Tibial nerve (tissue), 4 donors: ENCODE data around the gene DHRS11. TPM values are rescaled to one million over a fixed set of nuclear protein-coding genes. Genes with fewer than 3 reads are reported as not detected.

Experiments
- DNase-seq, 2 donors: peaks; one replicate each; pipeline ENCODE4 v3.0.0-alpha.2; 2019; ENCODE audit warnings: low spot score in 2 of 2
- H3K27ac ChIP-seq, 4 donors: fragments of 200-600 bp; sonication (generic) in 3 of 4; one replicate each; pipeline ENCODE4 v1.5.1; 2017 to 2019; ENCODE audit warnings: mild to moderate bottlenecking in 1 of 4
- H3K27me3 ChIP-seq, 2 donors: fragments of 200-600 bp; sonication (generic) in 1 of 2; one replicate each; pipeline versions ENCODE4 v1.5.1 to v1.6.0; 2017 to 2019
- H3K36me3 ChIP-seq, 3 donors: fragments of 200-600 bp; sonication (generic); one replicate each; pipeline ENCODE4 v1.5.1; 2018 to 2019
- H3K4me1 ChIP-seq, 4 donors: fragments of 200-600 bp; sonication (generic) in 3 of 4; one replicate each; pipeline ENCODE4 v1.5.1; 2017 to 2019
- H3K4me3 ChIP-seq, 4 donors: fragments of 200-600 bp; sonication (generic) in 3 of 4; one replicate each; pipeline ENCODE4 v1.5.1; 2017 to 2019; ENCODE audit warnings: mild to moderate bottlenecking in 1 of 4, moderate library complexity in 1 of 4
- H3K9me3 ChIP-seq, 4 donors: fragments of 200-600 bp; sonication (generic) in 3 of 4; one replicate each; pipeline ENCODE4 v1.5.1; 2017 to 2019
- EP300 ChIP-seq, 2 donors: sonication (generic); formaldehyde crosslinking; IDR thresholded peaks; one replicate each; pipeline ENCODE4 v1.6.1; 2017; ENCODE audit warnings: antibody characterized with exemption in 2 of 2, mild to moderate bottlenecking in 1 of 2
- POLR2A ChIP-seq, 2 donors: fragments of 450-650 bp; IDR thresholded peaks; one replicate each; pipeline ENCODE4 v1.6.1; 2017; ENCODE audit warnings: antibody characterized with exemption in 2 of 2, mild to moderate bottlenecking in 2 of 2, moderate library complexity in 2 of 2
- WGBS, 2 donors: methylation state at CpG; one replicate each; pipeline ENCODE4 v1.1.5; 2018; 5-methylcytosine and 5-hydroxymethylcytosine counted together
- total RNA-seq, 4 donors: library from RNA; depleted of rRNA; stranded (reverse); fragments of >200 nt; gene quantifications; one replicate each; pipeline ENCODE4 v1.1.0, GENCODE V29; 2016
- TF ChIP-seq, protein P1 (sequence below), 5 experiments: fragments of 200-600 bp in 3 of 5; fragments of 450-650 bp in 2 of 5; sonication (generic) in 3 of 5; IDR thresholded peaks; one replicate each; pipeline ENCODE4 v1.5.1; 2016 to 2019; ENCODE audit warnings: antibody characterized with exemption in 5 of 5, mild to moderate bottlenecking in 3 of 5, moderate library complexity in 2 of 5

DHRS11 gene
- total RNA-seq, 4 donors from 2014 or later: 0.78 to 14.7 (median 6.9) TPM

DNA sequence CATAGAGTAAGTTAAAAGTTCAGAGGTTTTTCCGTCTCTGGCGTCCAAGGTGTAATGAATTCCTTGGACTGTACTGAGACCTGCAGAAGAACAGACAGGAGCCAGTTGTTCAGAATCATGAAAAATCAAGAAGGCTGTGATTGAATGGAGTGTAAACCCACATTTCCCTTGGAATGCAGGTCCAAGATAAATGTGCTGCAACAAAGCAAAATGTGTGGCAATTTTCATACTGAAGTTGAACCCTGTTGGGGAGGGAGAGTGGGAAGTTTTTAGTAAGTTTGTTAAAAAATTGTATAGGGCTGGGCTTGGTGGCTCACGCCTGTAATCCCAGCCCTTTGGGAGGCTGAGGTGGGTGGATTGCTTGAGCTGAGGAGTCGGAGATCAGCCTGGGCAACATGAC lies 25.6 kb upstream of the DHRS11 start:
- Histone ChIP-seq H3K9me3 (no peaks in the 10 kb centered on the region), H3K36me3 (peaks cover 4 to 71% (median 27%) of the 10 kb centered on the region in 3 donors), H3K27me3 (no peaks in the 10 kb centered on the region), H3K4me3 (no peak overlapping the region), H3K27ac (no peak overlapping the region), H3K4me1 (no peaks in the 10 kb centered on the region)
- TF ChIP-seq POLR2A (IDR thresholded peaks at IDR 0.05) (no peak), EP300 (IDR thresholded peaks at IDR 0.05) (no peak)
- TF ChIP-seq, protein P1, sequence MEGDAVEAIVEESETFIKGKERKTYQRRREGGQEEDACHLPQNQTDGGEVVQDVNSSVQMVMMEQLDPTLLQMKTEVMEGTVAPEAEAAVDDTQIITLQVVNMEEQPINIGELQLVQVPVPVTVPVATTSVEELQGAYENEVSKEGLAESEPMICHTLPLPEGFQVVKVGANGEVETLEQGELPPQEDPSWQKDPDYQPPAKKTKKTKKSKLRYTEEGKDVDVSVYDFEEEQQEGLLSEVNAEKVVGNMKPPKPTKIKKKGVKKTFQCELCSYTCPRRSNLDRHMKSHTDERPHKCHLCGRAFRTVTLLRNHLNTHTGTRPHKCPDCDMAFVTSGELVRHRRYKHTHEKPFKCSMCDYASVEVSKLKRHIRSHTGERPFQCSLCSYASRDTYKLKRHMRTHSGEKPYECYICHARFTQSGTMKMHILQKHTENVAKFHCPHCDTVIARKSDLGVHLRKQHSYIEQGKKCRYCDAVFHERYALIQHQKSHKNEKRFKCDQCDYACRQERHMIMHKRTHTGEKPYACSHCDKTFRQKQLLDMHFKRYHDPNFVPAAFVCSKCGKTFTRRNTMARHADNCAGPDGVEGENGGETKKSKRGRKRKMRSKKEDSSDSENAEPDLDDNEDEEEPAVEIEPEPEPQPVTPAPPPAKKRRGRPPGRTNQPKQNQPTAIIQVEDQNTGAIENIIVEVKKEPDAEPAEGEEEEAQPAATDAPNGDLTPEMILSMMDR (IDR thresholded peaks at IDR 0.05): no peak
- WGBS, 2 donors: 83 to 84% methylated on average over 4 of the region's 4 CpGs
- no peak for DNase-seq

DNA sequence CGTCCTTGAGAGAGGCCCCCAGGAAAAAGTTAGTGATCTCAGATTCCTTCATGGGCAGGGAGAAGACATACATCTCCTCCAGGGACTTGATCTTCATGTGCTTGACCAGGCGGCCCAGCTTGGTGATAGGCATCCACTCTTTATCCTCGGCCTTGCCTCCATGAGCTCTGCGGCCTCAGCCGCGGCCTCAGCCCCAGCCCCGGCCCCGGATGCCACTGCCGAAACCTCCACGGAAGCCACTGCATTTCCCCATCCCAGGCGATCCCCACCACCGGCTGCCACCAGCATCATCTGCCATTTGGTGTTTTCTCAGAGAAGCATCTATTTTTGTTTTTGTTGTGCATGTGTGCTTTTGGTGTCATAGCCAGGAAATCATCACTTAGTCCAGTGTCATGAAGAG lies 16.7 kb upstream of the DHRS11 start:
- DNase-seq: no peak
- TF ChIP-seq POLR2A (IDR thresholded peaks at IDR 0.05) (no peak), EP300 (IDR thresholded peaks at IDR 0.05) (no peak)
- TF ChIP-seq, protein P1 (IDR thresholded peaks at IDR 0.05): no peak
- H3K36me3 ChIP-seq: peaks cover 0 to 62% (median 18%) of the 10 kb centered on the region in 3 donors
- peaks cover 0 to 30% (median 12%) of the 10 kb centered on the region in 4 donors for H3K4me1 ChIP-seq
- no peaks in the 10 kb centered on the region for H3K27me3 ChIP-seq
- H3K9me3 ChIP-seq: no peaks in the 10 kb centered on the region
- no peak overlapping the region for H3K27ac ChIP-seq
- 95 to 97% methylated on average over 11 to 12 of the region's 12 CpGs for WGBS, 2 donors
- no peak overlapping the region for H3K4me3 ChIP-seq

- H3K4me1 ChIP-seq: peaks cover 0 to 30% (median 12%) of the 10 kb centered on the region in 4 donors
- H3K4me3 ChIP-seq: no peak overlapping the region
- no peaks in the 10 kb centered on the region for H3K27me3 ChIP-seq
- no peaks in the 10 kb centered on the region for H3K9me3 ChIP-seq
- 56 to 82% methylated on average over 2 of the region's 2 CpGs for WGBS, 2 donors
- TF ChIP-seq, protein P1 (IDR thresholded peaks at IDR 0.05): no peak
- TF ChIP-seq EP300 (IDR thresholded peaks at IDR 0.05) (no peak), POLR2A (IDR thresholded peaks at IDR 0.05) (no peak)
- no peak overlapping the region for H3K27ac ChIP-seq
- H3K36me3 ChIP-seq: peaks cover 0 to 62% (median 19%) of the 10 kb centered on the region in 3 donors
- DNase-seq: no peak
Measured at GRCh38 chr17:36576793-36577192, 14.9 kb upstream of the DHRS11 start.

DNA sequence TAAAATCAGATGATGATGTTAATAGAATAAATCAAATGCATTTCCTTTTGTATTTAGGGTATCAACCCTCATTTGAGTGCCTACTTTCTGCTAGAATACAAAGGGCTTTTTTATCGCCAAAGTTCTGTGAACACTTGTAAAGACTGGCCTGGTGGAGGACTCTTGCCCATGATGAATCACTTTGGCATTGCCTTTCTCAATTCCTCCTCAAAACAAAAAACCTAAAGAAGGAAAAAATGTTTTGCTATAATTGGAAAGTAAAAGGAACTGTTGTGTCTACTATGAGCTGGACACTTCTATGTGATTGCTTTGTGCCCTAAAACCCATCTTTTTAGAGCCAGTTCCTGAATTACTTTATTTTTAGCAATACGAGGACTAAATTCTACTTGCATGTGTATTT lies 13.0 kb upstream of the DHRS11 start:
- peaks cover 0 to 30% (median 12%) of the 10 kb centered on the region in 4 donors for H3K4me1 ChIP-seq
- no peak for DNase-seq
- H3K36me3 ChIP-seq: peaks cover 0 to 63% (median 28%) of the 10 kb centered on the region in 3 donors
- 54 to 61% methylated on average over 2 of the region's 2 CpGs for WGBS, 2 donors
- no peak overlapping the region for H3K4me3 ChIP-seq
- TF ChIP-seq, protein P1 (IDR thresholded peaks at IDR 0.05): no peak
- TF ChIP-seq EP300 (IDR thresholded peaks at IDR 0.05) (no peak), POLR2A (IDR thresholded peaks at IDR 0.05) (no peak)
- no peaks in the 10 kb centered on the region for H3K27me3 ChIP-seq
- peak overlapping the region in 1 of 4 donors; percentile 8 for H3K27ac ChIP-seq
- H3K9me3 ChIP-seq: no peaks in the 10 kb centered on the region

DNA sequence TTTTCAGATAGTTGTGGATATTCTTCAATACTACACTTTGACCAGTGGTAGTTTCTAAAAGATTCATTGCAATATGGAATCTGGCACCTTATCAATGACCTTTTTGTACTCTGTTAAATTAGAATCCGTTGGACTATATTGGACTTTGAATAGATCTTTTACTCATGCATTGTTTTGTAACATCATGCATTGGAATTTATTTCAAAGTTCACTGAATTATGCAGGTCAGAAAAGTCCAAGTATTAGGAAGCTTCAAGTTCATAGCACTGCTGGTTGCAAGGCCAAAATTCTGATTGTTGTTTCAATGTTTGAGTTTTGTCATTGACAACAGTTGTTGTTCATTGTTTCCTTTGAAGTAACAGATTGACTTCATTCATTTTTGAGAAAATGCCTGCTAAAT lies 7.9 kb upstream of the DHRS11 start:
- Histone ChIP-seq H3K27me3 (no peaks in the 10 kb centered on the region), H3K27ac (no peak overlapping the region), H3K4me1 (peaks cover 0 to 10% (median 3%) of the 10 kb centered on the region in 4 donors), H3K36me3 (peaks cover 3 to 95% (median 28%) of the 10 kb centered on the region in 3 donors), H3K4me3 (no peak overlapping the region), H3K9me3 (no peaks in the 10 kb centered on the region)
- WGBS, 2 donors: 41 to 51% methylated on average over 1 of the region's 1 CpG
- TF ChIP-seq, protein P1 (IDR thresholded peaks at IDR 0.05): no peak
- TF ChIP-seq POLR2A (IDR thresholded peaks at IDR 0.05) (no peak), EP300 (IDR thresholded peaks at IDR 0.05) (no peak)
- DNase-seq: no peak
